ENCODE data around the gene ATN1.

ATN1 gene

GRCh38 chr12:6939191-6939540 lies 11.4 kb downstream of the ATN1 start:
- peaks cover 28% of the 10 kb centered on the region for H3K36me3 Mint-ChIP-seq (ENCODE audit: low read depth)
- H3K27me3 Mint-ChIP-seq (ENCODE audit: low read depth), result no peaks in the 10 kb centered on the region
- peak overlapping the region; percentile 78 for H3K27ac Mint-ChIP-seq
- peaks cover 38% of the 10 kb centered on the region for H3K4me1 Mint-ChIP-seq (ENCODE audit: low read depth)
- no peaks in the 10 kb centered on the region for H3K9me3 Mint-ChIP-seq
- peak overlapping the region; percentile 72 for H3K4me3 Mint-ChIP-seq
- DNase-seq (ENCODE audit: low spot score), result no peak

- DNase-seq (ENCODE audit: low spot score), result no peak
- Mint-ChIP-seq H3K4me3 (no peak overlapping the region), H3K9me3 (no peaks in the 10 kb centered on the region), H3K27ac (peak overlapping the region; percentile 11), H3K27me3 (ENCODE audit: low read depth) (no peaks in the 10 kb centered on the region), H3K36me3 (ENCODE audit: low read depth) (peaks cover 14% of the 10 kb centered on the region), H3K4me1 (ENCODE audit: low read depth) (peaks cover 40% of the 10 kb centered on the region)
Measured at GRCh38 chr12:6941267-6941666, 13.5 kb downstream of the ATN1 start.

- Mint-ChIP-seq H3K36me3 (ENCODE audit: low read depth) (peaks cover 11% of the 10 kb centered on the region), H3K27ac (peak overlapping the region; percentile 11), H3K4me1 (ENCODE audit: low read depth) (peaks cover 38% of the 10 kb centered on the region)
Measured at GRCh38 chr12:6941782-6942181, 14.0 kb downstream of the ATN1 start.

DNA sequence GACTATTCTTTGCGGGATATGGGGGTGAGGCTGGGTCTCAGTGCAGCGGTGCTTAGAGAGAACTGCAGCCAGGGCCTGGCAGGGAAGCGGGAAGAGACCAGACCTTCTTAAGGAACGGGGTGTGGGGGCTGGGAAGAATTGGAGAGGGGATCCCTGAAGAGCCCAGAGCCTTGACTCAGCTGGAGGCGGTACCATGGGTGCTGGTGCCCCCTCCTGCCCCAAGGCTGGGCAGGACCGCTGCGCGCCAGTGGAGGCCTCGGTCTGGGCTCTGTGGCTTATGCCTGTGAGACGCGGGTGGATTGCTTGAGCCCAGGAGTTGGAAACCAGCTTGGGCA lies 14.5 kb downstream of the ATN1 start:
- no peak for DNase-seq (ENCODE audit: low spot score)
- Mint-ChIP-seq H3K4me3 (no peak overlapping the region), H3K27me3 (ENCODE audit: low read depth) (no peaks in the 10 kb centered on the region), H3K9me3 (no peaks in the 10 kb centered on the region), H3K4me1 (ENCODE audit: low read depth) (peaks cover 41% of the 10 kb centered on the region), H3K36me3 (ENCODE audit: low read depth) (peaks cover 12% of the 10 kb centered on the region), H3K27ac (peak overlapping the region; percentile 97)

More at GRCh38 chr12:6941782-6942181, 14.0 kb downstream of the ATN1 start:
- H3K27me3 Mint-ChIP-seq (ENCODE audit: low read depth), result no peaks in the 10 kb centered on the region
- H3K9me3 Mint-ChIP-seq, result no peaks in the 10 kb centered on the region
- H3K4me3 Mint-ChIP-seq, result no peak overlapping the region
- DNase-seq (ENCODE audit: low spot score), result no peak

- DNase-seq (ENCODE audit: low spot score), result peak; percentile 79
- Mint-ChIP-seq H3K27ac (peak overlapping the region; percentile 97), H3K27me3 (ENCODE audit: low read depth) (no peaks in the 10 kb centered on the region), H3K36me3 (ENCODE audit: low read depth) (peaks cover 14% of the 10 kb centered on the region), H3K4me1 (ENCODE audit: low read depth) (peaks cover 48% of the 10 kb centered on the region), H3K9me3 (no peaks in the 10 kb centered on the region), H3K4me3 (peak overlapping the region; percentile 92)
Measured at GRCh38 chr12:6943389-6943721, 15.6 kb downstream of the ATN1 start.

GRCh38 chr12:6943722-6944380 lies 16.1 kb downstream of the ATN1 start, which contains the start of the genes C12orf57 and RNU7-1:
TSS of gene C12orf57 (plus strand) at chr12:6944022. CDS start at chr12:6944122, 100 bp downstream.
TSS of gene RNU7-1 (plus strand) at chr12:6943816.
- Mint-ChIP-seq H3K27me3 (ENCODE audit: low read depth) (no peaks in the 10 kb centered on the region), H3K4me1 (ENCODE audit: low read depth) (peaks cover 50% of the 10 kb centered on the region), H3K36me3 (ENCODE audit: low read depth) (peaks cover 14% of the 10 kb centered on the region), H3K4me3 (peak within 1 kb of the TSS; percentile 92), H3K27ac (peak within 1 kb of the TSS; percentile 97), H3K9me3 (no peaks in the 10 kb centered on the region)
- DNase-seq (ENCODE audit: low spot score), result peak; percentile 78

GRCh38 chr12:6944381-6945186 lies 16.8 kb downstream of the ATN1 start:
- Mint-ChIP-seq H3K4me1 (ENCODE audit: low read depth) (peaks cover 54% of the 10 kb centered on the region), H3K36me3 (ENCODE audit: low read depth) (peaks cover 11% of the 10 kb centered on the region), H3K27ac (peak overlapping the region; percentile 97)

DNA sequence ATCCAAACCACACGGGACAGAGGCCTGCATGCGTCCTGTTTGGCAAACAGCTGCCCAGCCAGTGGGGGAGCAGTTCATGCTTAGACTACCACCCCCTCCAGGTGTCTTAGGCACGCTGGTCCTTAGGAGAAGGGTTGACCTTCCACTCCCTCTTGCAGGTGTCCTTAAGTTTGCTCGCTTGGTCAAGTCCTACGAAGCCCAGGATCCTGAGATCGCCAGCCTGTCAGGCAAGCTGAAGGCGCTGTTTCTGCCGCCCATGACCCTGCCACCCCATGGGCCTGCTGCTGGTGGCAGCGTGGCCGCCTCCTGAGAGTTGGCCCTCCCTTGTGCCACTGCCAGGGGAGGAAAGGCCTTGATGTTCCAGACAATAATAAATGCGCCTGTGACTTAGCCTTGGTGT lies 17.9 kb downstream of the ATN1 start:
- peaks cover 63% of the 10 kb centered on the region for H3K4me1 Mint-ChIP-seq (ENCODE audit: low read depth)
- no peaks in the 10 kb centered on the region for H3K9me3 Mint-ChIP-seq
- peak overlapping the region; percentile 97 for H3K27ac Mint-ChIP-seq
- no peaks in the 10 kb centered on the region for H3K27me3 Mint-ChIP-seq (ENCODE audit: low read depth)
- peak overlapping the region; percentile 92 for H3K4me3 Mint-ChIP-seq
- DNase-seq (ENCODE audit: low spot score), result no peak
- H3K36me3 Mint-ChIP-seq (ENCODE audit: low read depth), result peaks cover 13% of the 10 kb centered on the region

More at GRCh38 chr12:6944381-6945186, 16.8 kb downstream of the ATN1 start:
- peak; percentile 88 for DNase-seq (ENCODE audit: low spot score)
- Mint-ChIP-seq H3K27me3 (ENCODE audit: low read depth) (no peaks in the 10 kb centered on the region), H3K9me3 (no peaks in the 10 kb centered on the region), H3K4me3 (peak overlapping the region; percentile 92)

- peaks cover 68% of the 10 kb centered on the region for H3K4me1 Mint-ChIP-seq (ENCODE audit: low read depth)
- no peaks in the 10 kb centered on the region for H3K9me3 Mint-ChIP-seq
- H3K4me3 Mint-ChIP-seq, result peak overlapping the region; percentile 92
- H3K27me3 Mint-ChIP-seq (ENCODE audit: low read depth), result no peaks in the 10 kb centered on the region
- DNase-seq (ENCODE audit: low spot score), result peak; percentile 65
- peaks cover 13% of the 10 kb centered on the region for H3K36me3 Mint-ChIP-seq (ENCODE audit: low read depth)
- peak overlapping the region; percentile 97 for H3K27ac Mint-ChIP-seq
Measured at GRCh38 chr12:6946033-6946919, 18.5 kb downstream of the ATN1 start.

DNA sequence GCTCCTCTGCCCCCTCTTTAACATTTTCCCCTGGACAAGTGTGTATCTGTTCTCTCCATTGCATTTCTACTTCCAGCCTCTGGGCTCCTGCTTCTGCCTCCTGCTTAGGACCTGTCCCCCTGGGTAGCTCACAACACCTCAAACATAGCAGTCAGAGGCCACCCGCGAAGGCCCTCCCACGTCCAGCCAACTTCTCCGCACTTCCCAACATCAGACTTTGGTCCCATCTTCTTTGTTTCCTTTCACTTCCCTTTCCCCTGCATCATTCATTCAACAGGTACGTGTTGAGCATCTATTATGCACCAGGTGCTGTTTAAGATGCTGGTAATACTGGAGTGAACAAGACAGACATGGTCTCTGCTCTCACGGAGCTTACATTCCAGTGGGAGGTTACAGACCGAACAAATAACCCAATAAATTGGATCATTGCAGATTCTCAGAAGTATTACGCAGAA lies 19.2 kb downstream of the ATN1 start:
- H3K4me1 Mint-ChIP-seq (ENCODE audit: low read depth), result peaks cover 68% of the 10 kb centered on the region
- H3K27me3 Mint-ChIP-seq (ENCODE audit: low read depth), result no peaks in the 10 kb centered on the region
- H3K4me3 Mint-ChIP-seq, result peak overlapping the region; percentile 92
- DNase-seq (ENCODE audit: low spot score), result no peak
- peaks cover 15% of the 10 kb centered on the region for H3K36me3 Mint-ChIP-seq (ENCODE audit: low read depth)
- H3K27ac Mint-ChIP-seq, result peak overlapping the region; percentile 97
- no peaks in the 10 kb centered on the region for H3K9me3 Mint-ChIP-seq

DNA sequence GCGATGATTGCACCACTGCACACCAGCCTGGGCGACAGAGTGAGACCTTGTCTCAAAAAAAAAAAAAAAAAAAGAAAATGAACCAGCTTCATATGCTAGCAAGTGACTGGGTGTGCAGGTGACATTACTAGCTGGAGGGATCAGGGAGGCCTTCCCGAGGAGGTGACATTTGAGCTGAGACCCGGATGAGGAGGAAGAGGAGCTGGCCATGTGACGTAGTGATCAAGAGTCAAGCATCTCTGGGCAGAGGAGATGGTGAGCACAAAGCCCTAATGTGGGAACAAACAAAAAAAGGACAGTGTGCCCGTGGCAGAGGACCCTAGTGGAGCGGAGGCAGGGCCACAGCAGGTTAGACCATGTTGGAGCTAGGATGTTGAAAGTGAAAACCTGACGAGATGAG lies 19.9 kb downstream of the ATN1 start:
- H3K4me3 Mint-ChIP-seq, result peak overlapping the region; percentile 92
- H3K4me1 Mint-ChIP-seq (ENCODE audit: low read depth), result peaks cover 64% of the 10 kb centered on the region
- H3K27ac Mint-ChIP-seq, result peak overlapping the region; percentile 29
- no peaks in the 10 kb centered on the region for H3K27me3 Mint-ChIP-seq (ENCODE audit: low read depth)
- H3K9me3 Mint-ChIP-seq, result no peaks in the 10 kb centered on the region
- DNase-seq (ENCODE audit: low spot score), result no peak
- peaks cover 22% of the 10 kb centered on the region for H3K36me3 Mint-ChIP-seq (ENCODE audit: low read depth)

DNA sequence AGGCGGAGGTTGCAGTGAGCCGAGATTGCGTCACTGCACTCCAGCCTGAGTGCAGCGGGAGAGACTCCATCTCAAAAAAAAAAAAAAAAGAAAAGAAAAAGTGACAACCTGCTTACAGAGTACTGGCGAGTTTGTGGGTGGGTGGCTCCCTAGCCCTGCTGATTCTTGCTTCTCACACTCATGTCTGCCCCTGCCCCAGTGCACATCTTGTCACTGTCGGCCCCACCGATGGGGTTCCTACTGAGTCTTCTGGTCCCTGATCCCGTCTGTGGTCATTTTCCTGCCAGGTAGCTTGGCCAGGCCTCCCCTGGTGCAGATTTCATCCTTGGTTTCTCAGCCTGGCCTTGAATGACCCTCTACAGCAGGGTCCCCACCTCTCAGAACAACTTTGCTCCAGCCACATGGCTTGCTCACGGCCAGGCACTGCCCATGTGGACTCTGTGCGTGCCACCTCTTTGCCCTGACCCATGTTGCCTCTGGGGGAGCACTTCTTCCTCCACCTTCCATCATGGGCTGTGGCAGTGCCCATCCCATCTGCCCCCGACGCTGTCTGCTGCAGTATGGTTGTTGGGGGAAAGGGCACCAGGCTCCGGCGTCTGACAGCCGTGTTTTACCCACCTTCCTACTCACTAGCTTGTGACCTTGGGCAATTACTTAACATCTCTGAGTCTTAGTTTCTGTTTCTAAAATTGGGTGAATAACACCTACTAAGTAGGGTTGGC lies 21.3 kb downstream of the ATN1 start:
- Mint-ChIP-seq H3K4me3 (peak overlapping the region; percentile 73), H3K27me3 (ENCODE audit: low read depth) (no peaks in the 10 kb centered on the region), H3K36me3 (ENCODE audit: low read depth) (peaks cover 33% of the 10 kb centered on the region), H3K4me1 (ENCODE audit: low read depth) (peaks cover 68% of the 10 kb centered on the region), H3K9me3 (no peaks in the 10 kb centered on the region), H3K27ac (peak overlapping the region; percentile 93)
- no peak for DNase-seq (ENCODE audit: low spot score)

GRCh38 chr12:6950401-6950801 lies 22.6 kb downstream of the ATN1 start:
- Mint-ChIP-seq H3K36me3 (ENCODE audit: low read depth) (peaks cover 45% of the 10 kb centered on the region), H3K4me1 (ENCODE audit: low read depth) (peaks cover 68% of the 10 kb centered on the region), H3K27ac (peak overlapping the region; percentile 93), H3K4me3 (peak overlapping the region; percentile 98), H3K27me3 (ENCODE audit: low read depth) (no peaks in the 10 kb centered on the region), H3K9me3 (no peaks in the 10 kb centered on the region)
- no peak for DNase-seq (ENCODE audit: low spot score)
